HG03135 (cell line): ENCODE results near the gene DDX11.
A peak's percentile ranks its signal among the peaks of the same experiment; 100 is the strongest.
"Not testable (repeated sequence)": the region's sequence is repeated elsewhere in the genome, so short reads cannot be mapped to it uniquely, and the experiment has no call there.

ENCODE experiments used
- ATAC-seq: cut with Tn5 transposase; IDR thresholded peaks from one replicate; pipeline ENCODE4 v1.9.1; 2021; ENCODE audit warnings: mild to moderate bottlenecking, moderate library complexity; ENCODE audit not compliant: unreplicated experiment

The DDX11 gene

DNA sequence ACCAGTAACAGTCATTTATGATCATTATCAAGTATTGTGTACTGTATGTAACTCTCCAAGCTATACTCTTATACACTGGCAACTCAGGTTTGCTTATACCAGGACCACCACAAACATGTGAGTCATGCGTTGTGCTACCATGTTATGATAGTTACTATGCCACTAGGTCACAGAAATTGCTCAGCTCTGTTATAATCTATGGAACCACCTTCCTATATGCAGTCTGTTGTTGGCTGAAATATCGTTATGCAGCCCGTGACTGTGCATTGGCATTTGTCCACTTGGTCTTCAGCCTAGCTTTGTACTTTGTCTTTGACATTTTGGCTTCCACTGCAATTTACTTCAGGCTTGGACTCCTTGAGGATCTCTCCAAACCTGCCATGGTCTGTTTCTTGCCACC, 7.5 kb upstream of the DDX11 start:
- not testable (repeated sequence) for ATAC-seq

- ATAC-seq: not testable (repeated sequence)
Observed at GRCh38 chr12:31067656-31068055, 6.0 kb upstream of the DDX11 start.

DNA sequence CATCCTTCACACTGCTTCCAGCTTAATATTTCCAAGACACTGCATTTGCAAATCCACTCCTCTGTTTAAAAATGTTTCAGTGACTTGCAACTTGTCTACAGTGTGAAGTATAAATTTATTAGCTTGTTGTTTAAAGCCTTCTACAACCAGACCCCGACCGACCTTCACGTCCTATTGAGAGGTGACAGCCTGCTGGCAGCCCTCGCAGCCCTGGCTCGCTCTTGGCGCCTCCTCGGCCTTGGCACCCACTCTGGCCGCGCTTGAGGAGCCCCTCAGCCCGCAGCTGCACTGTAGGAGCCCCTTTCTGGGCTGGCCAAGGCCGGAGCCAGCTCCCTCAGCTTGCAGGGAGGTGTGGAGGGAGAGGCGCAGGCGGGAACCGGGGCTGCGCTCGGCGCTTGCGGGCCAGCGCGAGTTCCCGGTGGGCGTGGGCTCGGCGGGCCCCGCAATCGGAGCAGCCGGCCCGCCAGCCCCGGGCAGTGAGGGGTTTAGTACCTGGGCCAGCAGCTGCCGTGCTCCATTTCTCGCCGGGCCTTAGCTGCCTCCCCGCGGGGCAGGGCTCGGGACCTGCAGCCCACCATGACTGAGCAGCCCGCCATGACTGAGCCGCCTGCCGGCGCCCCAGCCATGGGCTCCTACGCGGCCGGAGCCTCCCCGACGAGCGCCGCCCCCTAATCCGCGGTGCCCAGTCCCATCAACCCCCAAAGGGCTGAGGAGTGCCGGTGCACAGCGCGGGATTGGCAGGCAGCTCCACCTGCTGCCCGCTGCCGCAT, 2.5 kb upstream of the DDX11 start:
- not testable (repeated sequence) for ATAC-seq

DNA sequence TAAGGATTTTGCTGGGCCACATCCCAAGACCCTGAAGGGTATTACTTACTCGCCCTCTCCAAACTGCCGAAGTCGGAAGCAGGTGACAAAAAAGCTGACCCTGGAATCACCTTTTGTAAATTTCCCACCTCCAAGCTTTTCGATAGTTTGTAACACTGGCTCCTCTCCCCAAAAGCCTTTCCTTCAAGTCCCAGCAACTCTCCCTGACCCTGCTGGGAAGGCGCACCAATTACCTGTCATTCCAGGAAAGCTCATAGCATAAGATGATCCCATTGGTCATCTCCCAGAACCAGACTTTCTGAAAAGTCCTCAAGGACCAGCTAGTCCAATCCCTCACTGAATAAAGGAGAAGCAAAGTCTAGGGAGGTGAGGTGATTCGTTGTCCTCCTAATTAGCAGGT, 698 bp upstream of the DDX11 start:
- ATAC-seq: not testable (repeated sequence)

- peak; percentile 52 for ATAC-seq
Observed at GRCh38 chr12:31074333-31074874, 744 bp downstream of the DDX11 start.

- ATAC-seq: not testable (repeated sequence)
Observed at GRCh38 chr12:31076150-31076549, 2.5 kb downstream of the DDX11 start.

- not testable (repeated sequence) for ATAC-seq
Observed at GRCh38 chr12:31077095-31077494, 3.4 kb downstream of the DDX11 start.

- not testable (repeated sequence) for ATAC-seq
Observed at GRCh38 chr12:31077998-31078397, 4.3 kb downstream of the DDX11 start.

- not testable (repeated sequence) for ATAC-seq
Observed at GRCh38 chr12:31079421-31079820, 5.8 kb downstream of the DDX11 start.

DNA sequence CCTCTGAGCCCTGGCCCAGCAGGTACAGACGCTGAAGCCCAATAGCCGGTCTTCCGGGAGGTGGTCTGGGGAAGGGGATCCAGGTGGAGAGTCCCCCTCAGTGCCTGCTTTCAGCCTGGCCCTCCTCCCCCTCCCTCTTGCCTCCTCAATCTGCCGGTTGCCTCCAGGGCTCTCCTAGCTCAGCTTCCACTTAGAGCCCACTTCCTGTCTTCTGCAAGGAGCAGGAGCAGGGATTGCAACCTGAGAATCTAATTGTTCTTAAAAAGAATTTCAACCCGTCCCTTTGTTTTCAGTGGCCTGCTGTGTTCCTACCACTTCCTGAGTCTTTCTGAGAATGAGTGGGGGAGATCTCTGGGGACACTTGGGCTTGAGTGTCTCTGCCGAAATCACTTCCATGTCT, 6.6 kb downstream of the DDX11 start:
- ATAC-seq: not testable (repeated sequence)

DNA sequence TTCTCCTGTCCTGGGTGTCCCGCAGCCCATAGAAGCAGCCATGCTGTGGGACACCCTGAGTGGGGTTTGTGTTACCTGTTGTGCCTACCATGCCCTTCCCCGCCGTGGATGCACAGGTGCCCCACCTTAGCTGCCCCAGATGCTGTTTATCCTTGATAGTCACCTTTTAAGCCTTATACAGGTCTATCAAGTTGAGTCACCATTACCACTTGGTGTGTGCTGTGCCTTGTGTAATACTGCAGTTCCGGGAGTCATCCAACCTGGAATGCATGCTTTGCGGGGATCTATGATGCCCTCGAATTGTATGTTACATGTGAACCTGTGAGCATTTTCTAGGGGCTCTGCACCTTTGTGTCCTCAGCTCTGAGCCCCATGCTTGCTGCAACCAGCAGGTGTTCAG, 7.6 kb downstream of the DDX11 start:
- ATAC-seq: not testable (repeated sequence)

GRCh38 chr12:31084241-31084640, 10.6 kb downstream of the DDX11 start:
- not testable (repeated sequence) for ATAC-seq

DNA sequence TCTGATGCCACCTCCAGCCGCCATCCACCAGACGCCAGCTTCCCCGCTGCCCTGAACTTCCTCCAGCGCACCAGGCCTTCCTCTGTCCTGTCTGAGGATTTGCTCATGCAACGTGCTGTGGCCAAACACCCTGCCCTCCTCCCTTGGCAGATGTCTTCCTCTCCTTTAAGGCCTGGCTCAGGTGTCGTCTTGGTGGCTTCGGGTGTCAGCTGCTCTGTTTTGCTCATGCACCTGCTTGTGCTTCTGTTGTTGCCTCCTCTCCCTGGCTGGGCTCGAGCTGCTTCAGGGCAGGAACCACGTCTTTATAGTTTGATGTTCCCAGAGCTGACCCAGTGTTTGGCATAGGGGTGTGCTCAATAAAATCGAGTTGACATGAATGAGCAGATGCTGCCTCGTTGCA, 12.4 kb downstream of the DDX11 start:
- not testable (repeated sequence) for ATAC-seq

DNA sequence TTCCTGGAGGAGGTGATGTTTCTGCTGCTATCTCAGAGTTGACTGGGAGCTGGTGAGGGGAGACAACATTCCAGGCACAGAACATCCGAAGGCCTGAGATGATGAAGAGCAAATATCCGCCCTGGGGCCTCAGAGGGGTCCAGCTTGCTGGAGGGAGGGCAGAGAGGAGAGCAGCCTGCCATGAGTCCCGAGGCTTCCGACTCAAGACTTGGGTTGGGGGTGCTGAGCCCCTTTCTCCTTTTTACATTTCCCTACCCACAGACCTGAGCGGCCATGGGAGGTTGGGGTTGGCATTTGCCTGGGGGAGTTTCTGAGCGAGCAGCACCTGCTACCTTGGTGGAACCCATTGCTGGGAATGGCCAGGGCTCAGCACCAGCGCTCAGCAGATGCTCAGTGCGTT, 13.8 kb downstream of the DDX11 start:
- not testable (repeated sequence) for ATAC-seq

GRCh38 chr12:31087956-31088355, 14.3 kb downstream of the DDX11 start:
- not testable (repeated sequence) for ATAC-seq

GRCh38 chr12:31089072-31089471, 15.4 kb downstream of the DDX11 start:
- ATAC-seq: no peak

DNA sequence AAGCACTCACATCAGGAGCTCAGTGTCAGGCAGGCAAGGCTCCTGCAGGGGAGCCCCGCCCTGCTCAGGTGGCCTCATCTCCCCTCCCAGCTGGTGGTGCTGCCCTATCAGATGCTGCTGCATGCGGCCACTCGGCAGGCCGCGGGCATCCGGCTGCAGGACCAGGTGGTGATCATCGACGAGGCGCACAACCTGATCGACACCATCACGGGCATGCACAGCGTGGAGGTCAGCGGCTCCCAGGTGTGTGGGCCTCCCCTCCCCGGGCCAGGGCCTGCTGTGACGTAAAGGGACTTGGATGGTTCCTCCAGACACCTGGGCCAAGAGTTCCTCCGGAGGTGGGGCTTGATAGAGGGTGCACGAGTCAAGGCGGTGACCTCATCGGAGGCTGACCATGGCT, 18.0 kb downstream of the DDX11 start:
- ATAC-seq: not testable (repeated sequence)

- not testable (repeated sequence) for ATAC-seq
Observed at GRCh38 chr12:31092718-31093117, 19.1 kb downstream of the DDX11 start.

GRCh38 chr12:31095080-31095860, 21.6 kb downstream of the DDX11 start:
- not testable (repeated sequence) for ATAC-seq

- not testable (repeated sequence) for ATAC-seq
Observed at GRCh38 chr12:31096251-31097065, 22.8 kb downstream of the DDX11 start.

- not testable (repeated sequence) for ATAC-seq
Observed at GRCh38 chr12:31097819-31098218, 24.2 kb downstream of the DDX11 start.
